Immature natural killer cell (primary cell): ENCODE measurements around the gene NTNG2. TPM values are rescaled to one million over a fixed set of nuclear protein-coding genes. Genes with fewer than 3 reads are reported as not detected.

ENCODE experiments used
- DNase-seq, 3 donors: peaks; one replicate each; pipeline ENCODE4 v3.0.0; 2022; ENCODE audit warnings: mixed read lengths in 1 of 3
- H3K27ac Mint-ChIP-seq, 6 donors: one replicate each; pipeline ENCODE4 v1.8.0; 2020; ENCODE audit warnings: mixed read lengths in 6 of 6, mild to moderate bottlenecking in 5 of 6, inconsistent platforms in 4 of 6, moderate library complexity in 3 of 6
- H3K27me3 Mint-ChIP-seq, 3 donors: one replicate each; pipeline ENCODE4 v1.8.0; 2020 to 2021; ENCODE audit warnings: low read depth in 3 of 3, mild to moderate bottlenecking in 3 of 3, mixed read lengths in 3 of 3, moderate library complexity in 3 of 3, inconsistent platforms in 1 of 3
- H3K36me3 Mint-ChIP-seq, 3 donors: one replicate each; pipeline ENCODE4 v1.8.0; 2020; ENCODE audit warnings: mixed read lengths in 3 of 3, inconsistent platforms in 2 of 3, mild to moderate bottlenecking in 2 of 3
- H3K4me1 Mint-ChIP-seq, 2 donors: one replicate each; pipeline ENCODE4 v1.8.0; 2020; ENCODE audit warnings: inconsistent platforms in 2 of 2, mild to moderate bottlenecking in 2 of 2, mixed read lengths in 2 of 2, moderate library complexity in 1 of 2
- H3K4me3 Mint-ChIP-seq, 5 donors: one replicate each; pipeline ENCODE4 v1.8.0; 2020; ENCODE audit warnings: mild to moderate bottlenecking in 5 of 5, mixed read lengths in 5 of 5, inconsistent platforms in 3 of 5, moderate library complexity in 3 of 5
- H3K9me3 Mint-ChIP-seq, 6 donors: one replicate each; pipeline ENCODE4 v1.8.0; 2020; ENCODE audit warnings: mild to moderate bottlenecking in 6 of 6, mixed read lengths in 6 of 6, inconsistent platforms in 4 of 6, moderate library complexity in 3 of 6
- polyA plus RNA-seq, 3 donors: library from polyadenylated mRNA; unstranded; fragments of 300-500 nt; fragmentation: Illumina TruSeq; gene quantifications; one replicate each; pipeline ENCODE4 v1.2.3, GENCODE V29; 2021

The NTNG2 gene
- polyA plus RNA-seq, 3 donors from 2014 or later, result 0.27 to 0.94 (median 0.62) TPM

DNA sequence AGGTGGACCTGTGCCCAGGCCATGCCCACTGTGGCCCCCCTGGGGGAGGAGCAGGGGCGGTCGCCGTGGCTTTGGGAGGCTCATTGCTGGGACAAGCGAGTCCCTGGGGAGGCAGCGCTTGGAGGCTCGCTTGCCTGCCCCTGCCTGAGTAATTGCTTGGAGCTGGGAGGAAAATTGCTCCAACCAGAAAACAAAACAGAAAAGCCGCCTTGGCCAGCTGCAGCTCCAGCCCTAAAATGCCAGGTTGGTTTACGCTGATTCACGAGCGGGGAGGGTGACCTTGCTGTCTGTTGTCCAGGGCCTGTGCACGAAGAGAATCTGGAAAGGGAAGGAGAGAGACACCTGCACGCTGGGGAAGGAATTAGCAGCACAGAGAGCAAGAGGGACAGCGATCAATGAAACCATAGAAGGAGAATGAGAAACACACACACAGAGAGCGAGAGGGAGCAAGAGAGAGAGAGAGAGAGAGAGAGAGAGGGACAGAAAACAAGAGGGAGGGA lies 25.3 kb downstream of the NTNG2 start:
- Mint-ChIP-seq H3K4me1 (no peaks in the 10 kb centered on the region), H3K27me3 (peaks cover 0 to 1% (median 0%) of the 10 kb centered on the region in 3 donors), H3K4me3 (no peak overlapping the region), H3K27ac (no peak overlapping the region), H3K36me3 (no peaks in the 10 kb centered on the region), H3K9me3 (no peaks in the 10 kb centered on the region)
- no peak for DNase-seq

DNA sequence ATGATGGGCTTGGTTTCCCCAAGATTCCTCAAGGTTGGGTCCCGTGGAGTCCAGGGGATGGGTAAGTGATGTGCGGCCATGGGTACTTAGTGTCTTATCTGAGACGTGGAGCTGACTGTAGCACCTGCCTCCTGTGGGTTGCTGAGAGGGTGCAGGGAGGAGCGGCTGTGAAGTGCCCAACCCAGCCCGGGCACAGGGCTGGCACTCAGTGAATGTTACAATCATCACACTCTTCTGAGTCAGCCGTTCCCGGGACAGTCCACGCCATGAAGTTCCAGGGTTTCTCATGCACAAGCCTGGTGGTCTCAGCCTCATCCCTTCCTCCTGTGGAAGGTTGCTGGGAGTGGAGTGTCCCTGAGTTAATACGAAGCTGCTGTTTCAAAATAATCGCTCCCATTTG lies 29.1 kb downstream of the NTNG2 start:
- Mint-ChIP-seq H3K27me3 (peaks cover 0 to 3% (median 0%) of the 10 kb centered on the region in 3 donors), H3K9me3 (no peaks in the 10 kb centered on the region), H3K36me3 (no peaks in the 10 kb centered on the region), H3K27ac (no peak overlapping the region), H3K4me1 (no peaks in the 10 kb centered on the region), H3K4me3 (no peak overlapping the region)
- no peak for DNase-seq

DNA sequence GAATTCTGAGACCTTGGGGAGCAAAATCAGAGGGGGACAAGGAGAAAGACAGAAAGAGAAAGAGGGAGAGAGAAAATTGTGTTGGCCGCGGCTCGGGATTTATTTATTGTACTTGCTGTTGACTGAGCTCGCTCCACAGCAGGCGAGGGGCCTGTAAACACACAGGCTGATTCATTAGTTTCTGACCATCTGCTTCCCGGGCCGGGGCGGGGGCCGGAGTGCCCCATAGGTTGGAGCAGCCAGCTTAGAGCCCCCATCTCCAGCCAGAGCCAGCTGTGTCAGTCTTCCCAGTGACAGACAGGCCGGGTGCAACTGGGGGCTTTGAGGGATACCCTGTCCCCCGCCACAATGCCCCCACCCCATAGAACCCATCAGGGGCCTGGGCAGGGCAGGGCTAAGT lies 30.9 kb downstream of the NTNG2 start:
- no peaks in the 10 kb centered on the region for H3K4me1 Mint-ChIP-seq
- H3K27ac Mint-ChIP-seq, result peak overlapping the region in 1 of 6 donors; percentile 18
- no peaks in the 10 kb centered on the region for H3K9me3 Mint-ChIP-seq
- no peaks in the 10 kb centered on the region for H3K36me3 Mint-ChIP-seq
- DNase-seq, result no peak
- no peak overlapping the region for H3K4me3 Mint-ChIP-seq
- H3K27me3 Mint-ChIP-seq, result peaks cover 0 to 3% (median 0%) of the 10 kb centered on the region in 3 donors

DNA sequence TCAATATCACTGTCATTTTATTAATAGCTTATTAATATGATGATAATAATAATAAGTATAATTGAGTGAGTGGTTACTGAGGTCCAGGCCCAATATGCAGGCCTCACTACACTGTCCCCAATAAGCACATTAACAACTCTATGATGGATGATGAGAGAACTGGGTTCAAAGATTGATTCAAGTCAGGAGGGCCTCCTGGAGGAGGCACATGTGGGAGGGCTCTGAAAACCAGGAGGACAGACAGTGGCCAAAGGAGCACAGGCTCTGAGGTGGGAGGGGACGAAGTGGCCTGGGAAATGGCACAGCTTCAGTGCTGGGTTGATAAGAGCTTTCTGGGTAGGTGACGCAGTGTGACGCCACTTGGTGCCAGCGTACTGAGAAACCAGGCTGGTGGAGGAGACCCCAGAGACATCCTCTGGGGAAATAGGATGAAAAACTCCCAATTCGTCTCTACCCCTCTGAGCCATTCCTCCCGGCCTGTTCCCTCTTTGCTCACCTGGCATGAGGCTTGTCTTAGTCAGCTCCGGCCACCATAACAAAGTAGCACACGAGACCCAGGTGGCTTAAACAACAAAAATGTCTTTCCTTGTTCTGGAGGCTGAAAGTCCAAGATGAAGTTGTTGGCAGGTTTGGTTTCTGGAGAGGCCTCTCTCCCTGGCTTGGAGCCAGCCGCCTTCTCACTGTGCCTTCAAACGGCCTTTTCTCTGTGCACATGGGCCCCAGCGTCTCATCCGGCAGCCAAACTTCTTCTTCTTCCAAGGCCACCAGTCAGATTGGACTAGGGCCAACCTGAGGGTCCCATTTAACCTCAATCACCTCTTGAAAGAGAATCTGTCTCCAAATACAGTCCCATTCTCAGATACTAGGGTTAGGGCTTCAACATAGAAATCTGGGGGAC lies 31.6 kb downstream of the NTNG2 start:
- Mint-ChIP-seq H3K4me3 (no peak overlapping the region), H3K27me3 (peaks cover 0 to 3% (median 0%) of the 10 kb centered on the region in 3 donors)

DNA sequence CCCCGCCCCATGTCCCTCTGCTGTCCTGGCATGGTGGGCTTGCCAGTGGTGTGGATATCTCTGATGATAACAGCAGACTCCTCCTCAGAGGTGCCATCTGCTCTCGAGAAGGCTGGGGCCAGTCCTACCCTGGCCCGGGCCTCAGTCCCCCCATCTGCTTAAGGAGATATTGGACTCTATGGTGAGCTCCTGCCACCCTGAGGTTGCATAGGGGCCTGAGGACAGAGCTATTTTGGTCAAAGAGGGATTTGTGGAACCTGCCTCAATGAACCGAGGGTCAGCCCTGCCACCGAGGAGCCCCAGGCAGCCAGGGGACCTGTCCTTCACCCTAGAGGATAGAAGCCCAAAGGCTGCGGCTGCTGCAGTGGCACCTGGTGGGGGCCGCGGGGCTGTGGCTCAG lies 32.6 kb downstream of the NTNG2 start:
- peaks cover 0 to 3% (median 0%) of the 10 kb centered on the region in 3 donors for H3K27me3 Mint-ChIP-seq
- H3K4me1 Mint-ChIP-seq, result no peaks in the 10 kb centered on the region
- H3K27ac Mint-ChIP-seq, result no peak overlapping the region
- peaks cover 0 to 5% (median 2%) of the 10 kb centered on the region in 3 donors for H3K36me3 Mint-ChIP-seq
- peaks cover 0 to 2% (median 0%) of the 10 kb centered on the region in 6 donors for H3K9me3 Mint-ChIP-seq
- no peak for DNase-seq
- H3K4me3 Mint-ChIP-seq, result no peak overlapping the region

More for the DNA sequence above, 31.6 kb downstream of the NTNG2 start:
- H3K36me3 Mint-ChIP-seq, result no peaks in the 10 kb centered on the region
- no peak for DNase-seq
- H3K27ac Mint-ChIP-seq, result no peak overlapping the region
- no peaks in the 10 kb centered on the region for H3K9me3 Mint-ChIP-seq
- no peaks in the 10 kb centered on the region for H3K4me1 Mint-ChIP-seq

DNA sequence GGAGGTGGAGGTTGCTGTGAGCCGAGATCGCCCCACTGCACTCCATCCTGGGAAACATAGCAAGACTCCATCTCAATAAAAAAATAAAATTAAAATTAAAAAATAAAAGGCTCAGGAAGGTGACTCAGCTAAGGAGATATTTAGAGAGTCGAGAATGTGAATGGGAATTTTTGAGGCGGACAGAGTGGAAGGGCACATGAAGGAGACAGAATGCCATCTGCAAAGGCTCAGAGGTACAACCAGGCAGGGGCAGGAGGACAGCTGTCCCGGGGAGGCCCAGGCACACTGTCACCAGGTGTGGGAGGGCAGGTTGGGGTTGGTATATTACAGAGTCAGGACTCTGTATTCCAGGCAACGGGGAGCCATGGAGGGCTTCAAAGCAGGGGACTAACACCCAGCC lies 35.5 kb downstream of the NTNG2 start:
- H3K36me3 Mint-ChIP-seq, result peaks cover 0 to 10% (median 5%) of the 10 kb centered on the region in 3 donors
- no peaks in the 10 kb centered on the region for H3K4me1 Mint-ChIP-seq
- no peak overlapping the region for H3K4me3 Mint-ChIP-seq
- no peak for DNase-seq
- H3K27ac Mint-ChIP-seq, result no peak overlapping the region
- H3K27me3 Mint-ChIP-seq, result peaks cover 0 to 1% (median 0%) of the 10 kb centered on the region in 3 donors
- peaks cover 0 to 2% (median 0%) of the 10 kb centered on the region in 6 donors for H3K9me3 Mint-ChIP-seq

DNA sequence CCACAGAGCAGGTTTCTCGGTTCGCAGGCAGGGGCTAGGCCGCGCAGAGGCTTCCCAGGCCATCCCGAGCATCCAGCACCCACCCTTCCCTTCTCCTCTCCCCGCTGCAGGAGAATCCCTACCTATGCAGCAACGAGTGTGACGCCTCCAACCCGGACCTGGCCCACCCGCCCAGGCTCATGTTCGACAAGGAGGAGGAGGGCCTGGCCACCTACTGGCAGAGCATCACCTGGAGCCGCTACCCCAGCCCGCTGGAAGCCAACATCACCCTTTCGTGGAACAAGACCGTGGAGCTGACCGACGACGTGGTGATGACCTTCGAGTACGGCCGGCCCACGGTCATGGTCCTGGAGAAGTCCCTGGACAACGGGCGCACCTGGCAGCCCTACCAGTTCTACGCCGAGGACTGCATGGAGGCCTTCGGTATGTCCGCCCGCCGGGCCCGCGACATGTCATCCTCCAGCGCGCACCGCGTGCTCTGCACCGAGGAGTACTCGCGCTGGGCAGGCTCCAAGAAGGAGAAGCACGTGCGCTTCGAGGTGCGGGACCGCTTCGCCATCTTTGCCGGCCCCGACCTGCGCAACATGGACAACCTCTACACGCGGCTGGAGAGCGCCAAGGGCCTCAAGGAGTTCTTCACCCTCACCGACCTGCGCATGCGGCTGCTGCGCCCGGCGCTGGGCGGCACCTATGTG lies 36.1 kb downstream of the NTNG2 start:
- H3K27ac Mint-ChIP-seq, result no peak overlapping the region
- no peak overlapping the region for H3K4me3 Mint-ChIP-seq
- no peaks in the 10 kb centered on the region for H3K27me3 Mint-ChIP-seq
- no peaks in the 10 kb centered on the region for H3K4me1 Mint-ChIP-seq
- peaks cover 0 to 2% (median 0%) of the 10 kb centered on the region in 6 donors for H3K9me3 Mint-ChIP-seq
- no peak for DNase-seq
- peaks cover 0 to 10% (median 5%) of the 10 kb centered on the region in 3 donors for H3K36me3 Mint-ChIP-seq

DNA sequence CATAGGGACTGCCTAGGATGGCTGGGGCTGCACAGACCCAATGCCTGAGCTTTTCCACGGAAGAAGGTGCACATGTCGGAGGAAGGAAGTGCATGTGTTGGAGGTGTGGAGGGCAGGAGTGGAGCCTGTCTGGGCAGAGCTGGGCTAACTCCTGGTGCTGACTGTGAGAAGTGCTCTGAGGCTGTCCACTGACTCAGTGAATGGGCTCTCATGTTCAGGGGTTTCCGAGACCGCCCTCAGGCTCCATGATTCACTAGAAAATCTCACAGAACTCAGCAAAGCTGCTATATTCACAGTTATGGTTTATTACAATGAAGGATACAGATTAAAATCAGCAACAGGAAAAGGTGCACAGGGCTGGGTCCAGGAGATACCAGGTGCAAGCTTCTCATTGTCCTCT lies 37.2 kb downstream of the NTNG2 start:
- no peak for DNase-seq
- H3K27ac Mint-ChIP-seq, result no peak overlapping the region
- H3K4me3 Mint-ChIP-seq, result no peak overlapping the region
- peaks cover 0 to 10% (median 5%) of the 10 kb centered on the region in 3 donors for H3K36me3 Mint-ChIP-seq
- H3K9me3 Mint-ChIP-seq, result peaks cover 0 to 2% (median 0%) of the 10 kb centered on the region in 6 donors
- H3K27me3 Mint-ChIP-seq, result no peaks in the 10 kb centered on the region
- no peaks in the 10 kb centered on the region for H3K4me1 Mint-ChIP-seq

DNA sequence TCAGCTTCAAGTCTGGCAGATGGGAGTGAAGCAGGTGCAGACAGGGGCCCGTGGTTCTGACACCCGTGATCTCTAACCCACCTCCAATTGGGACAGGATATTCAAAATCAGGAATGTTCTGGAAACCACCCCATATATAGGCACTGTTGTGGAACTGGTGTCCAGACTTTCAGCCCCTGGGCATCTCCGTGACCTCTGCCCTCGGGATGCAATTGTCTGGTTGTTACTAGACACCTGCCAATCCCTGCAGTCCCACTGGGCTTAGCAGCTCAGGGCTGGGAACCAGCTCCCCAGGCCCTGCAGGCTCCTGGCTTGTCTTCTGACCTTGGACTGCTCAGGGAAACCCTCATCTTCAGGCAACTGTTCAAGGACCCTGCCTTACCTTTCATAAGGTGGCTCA lies 38.8 kb downstream of the NTNG2 start:
- no peak overlapping the region for H3K4me3 Mint-ChIP-seq
- no peaks in the 10 kb centered on the region for H3K4me1 Mint-ChIP-seq
- DNase-seq, result no peak
- H3K36me3 Mint-ChIP-seq, result peaks cover 0 to 14% (median 8%) of the 10 kb centered on the region in 3 donors
- no peak overlapping the region for H3K27ac Mint-ChIP-seq
- H3K9me3 Mint-ChIP-seq, result peaks cover 0 to 2% (median 0%) of the 10 kb centered on the region in 6 donors
- peaks cover 0 to 1% (median 0%) of the 10 kb centered on the region in 3 donors for H3K27me3 Mint-ChIP-seq

DNA sequence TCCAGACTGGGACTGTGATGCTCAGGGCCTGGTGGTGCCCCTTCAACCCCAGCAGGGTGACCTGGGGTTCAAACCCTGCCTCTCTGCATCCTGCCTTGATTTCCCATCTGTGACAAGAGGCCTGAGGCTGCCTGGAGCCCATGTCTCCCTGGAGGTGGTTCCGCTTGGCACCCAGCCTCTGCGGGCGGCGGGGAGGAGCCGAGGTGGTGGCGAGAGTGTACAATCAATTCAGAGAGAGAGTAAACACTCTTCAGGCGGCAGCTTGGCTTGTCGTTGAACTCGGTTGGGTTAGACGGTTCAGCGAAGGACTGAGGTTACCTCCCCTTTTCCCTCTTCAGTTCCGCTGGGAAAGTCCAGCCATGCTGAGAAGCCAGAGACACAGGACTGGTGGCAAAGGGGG lies 39.3 kb downstream of the NTNG2 start:
- H3K9me3 Mint-ChIP-seq, result peaks cover 0 to 2% (median 0%) of the 10 kb centered on the region in 6 donors
- DNase-seq, result no peak
- H3K4me1 Mint-ChIP-seq, result no peaks in the 10 kb centered on the region
- peaks cover 0 to 1% (median 0%) of the 10 kb centered on the region in 3 donors for H3K27me3 Mint-ChIP-seq
- H3K36me3 Mint-ChIP-seq, result peaks cover 0 to 14% (median 8%) of the 10 kb centered on the region in 3 donors
- H3K4me3 Mint-ChIP-seq, result no peak overlapping the region
- H3K27ac Mint-ChIP-seq, result no peak overlapping the region

DNA sequence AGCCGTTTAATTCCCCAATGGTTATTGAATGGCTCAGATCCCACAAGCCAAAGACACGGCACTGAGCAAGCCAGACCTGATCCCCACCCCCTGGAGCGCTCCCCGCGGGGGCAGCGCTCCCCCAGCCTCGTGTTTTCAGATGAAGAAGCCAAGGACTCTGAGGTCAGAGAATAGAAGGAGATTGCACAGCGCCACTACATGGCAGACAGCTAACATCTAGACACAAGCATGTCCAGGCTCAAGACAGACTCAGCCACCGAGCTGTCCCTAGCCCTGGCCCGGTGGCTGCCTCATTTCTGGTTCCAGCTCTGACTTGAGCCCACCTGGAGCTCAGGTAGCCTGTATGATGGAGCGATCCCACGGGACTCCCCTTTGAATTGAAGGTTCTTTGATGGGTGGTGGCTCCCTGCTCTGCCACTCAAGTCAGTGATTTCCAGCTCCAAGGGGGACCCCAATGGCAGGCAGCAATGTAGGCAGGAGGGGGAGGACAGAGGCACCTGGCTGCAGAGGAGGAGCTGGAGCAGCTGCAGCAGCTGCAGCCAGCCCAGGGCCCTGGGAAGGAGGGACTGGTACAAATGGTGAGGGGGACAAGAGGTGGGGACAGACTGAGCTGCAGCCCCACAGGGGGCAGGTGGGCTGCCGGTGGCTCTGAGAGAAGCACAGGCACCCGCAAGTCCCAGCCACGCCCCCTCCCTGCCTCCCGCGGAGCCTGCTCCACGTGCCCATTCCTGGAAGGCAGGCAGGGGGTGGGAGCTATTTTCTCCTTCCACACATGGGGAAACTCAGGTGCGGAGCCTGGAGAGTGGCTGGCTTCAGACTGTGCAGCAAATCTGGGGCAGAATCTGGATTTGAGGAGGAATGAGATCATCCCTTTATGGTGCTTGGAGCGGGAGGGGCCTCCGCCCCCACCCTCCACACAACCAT lies 40.2 kb downstream of the NTNG2 start:
- peaks cover 0 to 14% (median 8%) of the 10 kb centered on the region in 3 donors for H3K36me3 Mint-ChIP-seq
- peaks cover 0 to 1% (median 0%) of the 10 kb centered on the region in 3 donors for H3K27me3 Mint-ChIP-seq
- H3K9me3 Mint-ChIP-seq, result peaks cover 0 to 2% (median 0%) of the 10 kb centered on the region in 6 donors
- no peak for DNase-seq
- no peaks in the 10 kb centered on the region for H3K4me1 Mint-ChIP-seq
- H3K4me3 Mint-ChIP-seq, result no peak overlapping the region
- no peak overlapping the region for H3K27ac Mint-ChIP-seq

DNA sequence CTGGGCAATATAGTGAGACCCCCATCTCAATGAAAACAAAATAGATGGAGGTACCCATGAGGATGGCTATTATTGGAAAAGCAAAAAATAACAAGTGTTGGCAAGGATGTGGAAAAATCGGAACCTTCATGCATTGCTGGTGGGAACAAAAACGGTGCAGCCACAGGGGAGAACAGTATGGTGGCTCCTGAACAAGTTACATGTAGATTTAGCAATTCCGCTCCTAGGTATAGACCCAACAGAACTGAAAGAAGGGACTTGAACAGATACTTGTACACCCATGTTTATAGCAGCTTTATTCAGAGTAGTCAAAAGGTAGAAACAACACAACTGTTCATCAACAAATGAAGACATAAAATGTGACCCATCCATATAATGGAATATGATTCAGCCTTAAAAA lies 43.0 kb downstream of the NTNG2 start:
- peaks cover 0 to 6% (median 3%) of the 10 kb centered on the region in 3 donors for H3K36me3 Mint-ChIP-seq
- peaks cover 0 to 1% of the 10 kb centered on the region in 2 donors for H3K4me1 Mint-ChIP-seq
- H3K9me3 Mint-ChIP-seq, result no peaks in the 10 kb centered on the region
- H3K4me3 Mint-ChIP-seq, result no peak overlapping the region
- no peak overlapping the region for H3K27ac Mint-ChIP-seq
- peaks cover 0 to 1% (median 0%) of the 10 kb centered on the region in 3 donors for H3K27me3 Mint-ChIP-seq
- DNase-seq, result no peak

DNA sequence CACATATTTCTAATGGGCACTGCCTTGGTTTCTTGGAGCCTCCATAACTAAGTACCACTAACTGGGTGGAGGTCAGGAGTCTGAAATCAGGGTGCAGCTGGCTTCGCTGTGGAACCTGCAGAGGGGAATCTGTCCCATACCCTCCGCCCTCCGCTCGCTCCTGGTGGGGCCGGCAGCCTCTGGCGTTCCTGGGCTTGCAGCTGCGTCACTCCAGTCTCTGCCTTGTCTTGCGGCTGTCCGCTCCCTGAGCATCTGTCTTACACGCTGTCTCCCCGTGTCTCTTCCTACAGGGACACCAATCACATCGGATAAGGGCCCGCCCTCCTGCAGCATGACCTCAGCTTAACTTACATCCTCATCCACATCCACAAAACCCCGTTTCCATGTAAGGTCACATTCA lies 45.4 kb downstream of the NTNG2 start:
- no peak overlapping the region for H3K4me3 Mint-ChIP-seq

More for the DNA sequence above, 45.4 kb downstream of the NTNG2 start:
- H3K27me3 Mint-ChIP-seq, result peaks cover 0 to 1% (median 0%) of the 10 kb centered on the region in 3 donors
- H3K36me3 Mint-ChIP-seq, result peaks cover 0 to 4% (median 3%) of the 10 kb centered on the region in 3 donors
- no peak for DNase-seq
- peaks cover 0 to 1% of the 10 kb centered on the region in 2 donors for H3K4me1 Mint-ChIP-seq
- no peak overlapping the region for H3K27ac Mint-ChIP-seq
- H3K9me3 Mint-ChIP-seq, result no peaks in the 10 kb centered on the region
